HEK293 (cell line): ENCODE results near the gene IL1R1.

Experiments
- CTCF ChIA-PET: fragments of 350-600 bp; formaldehyde crosslinking; extraction: SDS; loops from one replicate; lab custom pipeline; 2021; ENCODE audit warnings: antibody characterized with exemption; lab: Yijun Ruan, JAX
- POLR2A ChIA-PET: fragments of 300-600 bp; formaldehyde crosslinking; extraction: SDS; loops from one replicate; lab custom pipeline; 2020; ENCODE audit warnings: antibody characterized with exemption, inconsistent platforms; lab: Yijun Ruan, JAX
- H3K27ac ChIP-seq: fragments of 200-500 bp; sonication (Bioruptor generic); 2 replicates; pipeline ENCODE4 v1.5.1; 2014; ENCODE audit warnings: low read depth, low read length, control low read depth, inconsistent platforms; ENCODE audit errors: extremely low read depth
- H3K36me3 ChIP-seq, 2 experiments: fragments of 200-500 bp in 1 of 2; sonication (Bioruptor generic) in 1 of 2; 1 replicate in 1 of 2; 2 replicates in 1 of 2; pipeline ENCODE4 v1.5.1; 2014 to 2017; ENCODE audit warnings: inconsistent platforms in 2 of 2, low read length in 2 of 2; ENCODE audit not compliant: control insufficient read depth in 2 of 2, insufficient read depth in 1 of 2
- H3K4me1 ChIP-seq: fragments of 200-500 bp; sonication (Bioruptor generic); 2 replicates; pipeline ENCODE4 v1.5.1; 2014; ENCODE audit warnings: mild to moderate bottlenecking, low read length, inconsistent platforms; ENCODE audit not compliant: control insufficient read depth, insufficient read depth
- H3K4me3 ChIP-seq: 2 replicates; pipeline ENCODE4 v1.5.1; 2011; ENCODE audit warnings: low read depth, mild to moderate bottlenecking, control low read depth, low read length, moderate library complexity
- H3K9me3 ChIP-seq: fragments of 200-500 bp; sonication (Bioruptor generic); 2 replicates; pipeline ENCODE4 v1.5.1; 2014; ENCODE audit warnings: low read depth, low read length, inconsistent platforms; ENCODE audit not compliant: control insufficient read depth, insufficient read depth
- CTCF ChIP-seq: fragments of 450-650 bp; formaldehyde crosslinking; IDR thresholded peaks from 2 replicates; pipeline ENCODE4 v1.5.1; 2016; ENCODE audit warnings: missing biosample characterization, missing genetic modification characterization
- INSM2 ChIP-seq: fragments of 450-650 bp; formaldehyde crosslinking; IDR thresholded peaks from 2 replicates; pipeline ENCODE4 v1.5.1; 2016; ENCODE audit warnings: missing biosample characterization, missing genetic modification characterization
- KLF8 ChIP-seq: fragments of 450-650 bp; formaldehyde crosslinking; IDR thresholded peaks from 2 replicates; pipeline ENCODE4 v1.5.1; 2016; ENCODE audit warnings: missing biosample characterization, missing genetic modification characterization
- PRDM10 ChIP-seq: fragments of 450-650 bp; formaldehyde crosslinking; IDR thresholded peaks from 2 replicates; pipeline ENCODE4 v1.5.1; 2016; ENCODE audit warnings: missing biosample characterization, missing genetic modification characterization
- SP2 ChIP-seq: fragments of 450-650 bp; formaldehyde crosslinking; IDR thresholded peaks from 2 replicates; pipeline ENCODE4 v1.5.1; 2016; ENCODE audit warnings: missing biosample characterization, missing genetic modification characterization
- TSHZ1 ChIP-seq: fragments of 450-650 bp; formaldehyde crosslinking; IDR thresholded peaks from 2 replicates; pipeline ENCODE4 v1.5.1; 2016; ENCODE audit warnings: missing biosample characterization, missing genetic modification characterization, borderline replicate concordance
- ZBTB1 ChIP-seq: fragments of 450-650 bp; formaldehyde crosslinking; IDR thresholded peaks from 2 replicates; pipeline ENCODE4 v1.5.1; 2016; ENCODE audit warnings: missing biosample characterization, missing genetic modification characterization
- ZBTB7A ChIP-seq: fragments of 450-650 bp; formaldehyde crosslinking; IDR thresholded peaks from 2 replicates; pipeline ENCODE4 v1.5.1; 2016; ENCODE audit warnings: low read depth, missing biosample characterization, missing genetic modification characterization
- ZFP37 ChIP-seq: fragments of 450-650 bp; formaldehyde crosslinking; IDR thresholded peaks from 2 replicates; pipeline ENCODE4 v1.5.1; 2016; ENCODE audit warnings: missing biosample characterization, missing genetic modification characterization
- ZNF114 ChIP-seq: fragments of 450-650 bp; formaldehyde crosslinking; IDR thresholded peaks from 2 replicates; pipeline ENCODE4 v1.5.0; 2017; ENCODE audit warnings: missing biosample characterization, missing genetic modification characterization
- ZNF133 ChIP-seq: fragments of 450-650 bp; formaldehyde crosslinking; IDR thresholded peaks from 2 replicates; pipeline ENCODE4 v1.5.1; 2016; ENCODE audit warnings: missing biosample characterization, missing genetic modification characterization
- ZNF211 ChIP-seq: fragments of 450-650 bp; formaldehyde crosslinking; IDR thresholded peaks from 2 replicates; pipeline ENCODE4 v1.5.1; 2016; ENCODE audit warnings: low read depth, missing biosample characterization, missing genetic modification characterization
- ZNF221 ChIP-seq: fragments of 450-650 bp; formaldehyde crosslinking; IDR thresholded peaks from 2 replicates; pipeline ENCODE4 v1.5.1; 2017; ENCODE audit warnings: missing biosample characterization, missing genetic modification characterization, borderline replicate concordance
- ZNF311 ChIP-seq: fragments of 450-650 bp; formaldehyde crosslinking; IDR thresholded peaks from 2 replicates; pipeline ENCODE4 v1.5.1; 2017; ENCODE audit warnings: missing biosample characterization, missing genetic modification characterization, borderline replicate concordance
- ZNF341 ChIP-seq: fragments of 450-650 bp; formaldehyde crosslinking; IDR thresholded peaks from 2 replicates; pipeline ENCODE4; 2016; ENCODE audit warnings: low read depth, missing biosample characterization, missing genetic modification characterization
- ZNF426 ChIP-seq: fragments of 450-650 bp; formaldehyde crosslinking; IDR thresholded peaks from 2 replicates; pipeline ENCODE4 v1.5.1; 2017; ENCODE audit warnings: missing biosample characterization, missing genetic modification characterization, mild to moderate bottlenecking, inconsistent platforms, moderate library complexity
- ZNF548 ChIP-seq: fragments of 450-650 bp; formaldehyde crosslinking; IDR thresholded peaks from 2 replicates; pipeline ENCODE4 v1.5.1; 2016; ENCODE audit warnings: missing biosample characterization, missing genetic modification characterization
- ZNF561 ChIP-seq: fragments of 450-650 bp; IDR thresholded peaks from 2 replicates; pipeline ENCODE4 v1.5.1; 2018; ENCODE audit warnings: missing biosample characterization, missing genetic modification characterization, borderline replicate concordance
- ZNF658 ChIP-seq: fragments of 450-650 bp; formaldehyde crosslinking; IDR thresholded peaks from 2 replicates; pipeline ENCODE4; 2016; ENCODE audit warnings: missing biosample characterization, missing genetic modification characterization

Gene IL1R1

GRCh38 chr2:102120701-102121159, 21.8 kb upstream of the IL1R1 start:
- Histone ChIP-seq H3K4me3 (no peak overlapping the region), H3K4me1 (no peaks in the 10 kb centered on the region), H3K36me3 (no peaks in the 10 kb centered on the region), H3K9me3 (no peaks in the 10 kb centered on the region), H3K27ac (no peak overlapping the region)
- ChIA-PET POLR2A (no interaction called here), CTCF (interaction anchor here (0.6 kb wide), 1 partner anchor 15 kb away, joined by 3 read pairs; no protein-coding TSS in a partner anchor)
- TF ChIP-seq TSHZ1 = no peak
- TF ChIP-seq ZFP37 = no peak
- TF ChIP-seq SP2 (tag by site-specific recombination) = no peak
- no peak for TF ChIP-seq KLF8 (tag by site-specific recombination)
- no peak for TF ChIP-seq ZNF211 (tag by site-specific recombination)
- TF ChIP-seq ZNF548 = no peak
- TF ChIP-seq ZBTB1 (tag by site-specific recombination) = no peak
- no peak for TF ChIP-seq ZBTB7A (tag by site-specific recombination)
- TF ChIP-seq INSM2 (tag by site-specific recombination) = no peak
- TF ChIP-seq PRDM10 (tag by site-specific recombination) = no peak
- no peak for TF ChIP-seq ZNF133 (tag by site-specific recombination)

GRCh38 chr2:102122115-102122514, 20.4 kb upstream of the IL1R1 start:
- no peak for TF ChIP-seq ZNF561
- no peak for TF ChIP-seq ZNF311 (tag by site-specific recombination)
- no peak for TF ChIP-seq ZNF341 (tag by site-specific recombination)
- no peak for TF ChIP-seq ZNF426 (tag by site-specific recombination)
- no peak for TF ChIP-seq ZNF658
- TF ChIP-seq ZNF221 = no peak
- no peak for TF ChIP-seq ZNF114
- no peak for TF ChIP-seq CTCF
- H3K4me1 ChIP-seq = no peaks in the 10 kb centered on the region
- H3K4me3 ChIP-seq = no peak overlapping the region
- no peaks in the 10 kb centered on the region for H3K9me3 ChIP-seq
- ChIA-PET POLR2A (no interaction called here), CTCF (interaction anchor here (1.1 kb wide), 2 partner anchors 102 to 118 kb away, joined by 4 read pairs; no protein-coding TSS in a partner anchor)
- H3K27ac ChIP-seq = no peak overlapping the region
- H3K36me3 ChIP-seq = no peaks in the 10 kb centered on the region
